Liver (tissue), 9 donors: ENCODE results near the gene RFFL. TPM values are rescaled to one million over a fixed set of nuclear protein-coding genes. Genes with fewer than 3 reads are reported as not detected.

Experiments
- DNase-seq: peaks from one replicate; pipeline ENCODE4 v3.0.0-alpha.2; 2017; ENCODE audit warnings: low spot score
- H3K27ac ChIP-seq, 2 donors: one replicate each; pipeline ENCODE4 v1.7.0; 2013; ENCODE audit warnings: inconsistent platforms in 2 of 2, low read length in 2 of 2, control low read depth in 1 of 2, low read depth in 1 of 2, mild to moderate bottlenecking in 1 of 2
- H3K27me3 ChIP-seq, 4 donors: one replicate each; pipeline versions ENCODE4 v1.6.1 to v1.7.0; 2013; ENCODE audit warnings: low read length in 3 of 4, inconsistent platforms in 1 of 4, mild to moderate bottlenecking in 1 of 4, moderate library complexity in 1 of 4; ENCODE audit not compliant: control insufficient read depth in 4 of 4, insufficient read depth in 4 of 4
- H3K36me3 ChIP-seq, 4 donors: one replicate each; pipeline versions ENCODE4 v1.6.1 to v1.7.0; 2013; ENCODE audit warnings: low read length in 3 of 4, mild to moderate bottlenecking in 3 of 4, low read depth in 1 of 4, moderate library complexity in 1 of 4; ENCODE audit not compliant: control insufficient read depth in 4 of 4, insufficient read depth in 3 of 4
- H3K4me1 ChIP-seq, 4 donors: one replicate each; pipeline versions ENCODE4 v1.6.1 to v1.7.0; 2013; ENCODE audit warnings: low read length in 3 of 4, mild to moderate bottlenecking in 3 of 4, moderate library complexity in 1 of 4; ENCODE audit not compliant: control insufficient read depth in 4 of 4, insufficient read depth in 4 of 4
- H3K4me3 ChIP-seq, 3 donors: one replicate each; pipeline versions ENCODE4 v1.6.1 to v1.7.0; 2013; ENCODE audit warnings: low read length in 3 of 3, control low read depth in 1 of 3, low read depth in 1 of 3, mild to moderate bottlenecking in 1 of 3
- H3K9ac ChIP-seq, 2 donors: one replicate each; pipeline ENCODE4 v1.7.0; 2013; ENCODE audit warnings: low read length in 2 of 2, mild to moderate bottlenecking in 2 of 2, moderate library complexity in 2 of 2, control low read depth in 1 of 2, low read depth in 1 of 2
- H3K9me3 ChIP-seq, 4 donors: one replicate each; pipeline versions ENCODE4 v1.6.1 to v1.7.0; 2013; ENCODE audit warnings: low read length in 3 of 4; ENCODE audit not compliant: control insufficient read depth in 4 of 4
- ATF3 ChIP-seq: IDR thresholded peaks from 2 replicates; pipeline ENCODE4 v1.6.1; 2016; ENCODE audit warnings: antibody characterized with exemption
- CTCF ChIP-seq: fragments of 150-350 bp; IDR thresholded peaks from 2 replicates; pipeline ENCODE4 v1.5.1; 2017; ENCODE audit warnings: improper control_type of control experiment, low read depth, low read length; ENCODE audit not compliant: missing input control
- FOXA1 ChIP-seq: IDR thresholded peaks from 2 replicates; pipeline ENCODE4 v1.6.1; 2016; ENCODE audit warnings: antibody characterized with exemption
- FOXA2 ChIP-seq: IDR thresholded peaks from 2 replicates; pipeline ENCODE4 v1.6.1; 2016; ENCODE audit warnings: antibody characterized with exemption
- GABPA ChIP-seq, 2 donors: IDR thresholded peaks in 1 of 2; conservative IDR thresholded peaks in 1 of 2; 2 replicates each; pipeline ENCODE4 v1.6.1; 2016; ENCODE audit warnings: antibody characterized with exemption in 2 of 2, mild to moderate bottlenecking in 1 of 2, moderate library complexity in 1 of 2
- HNF4G ChIP-seq: IDR thresholded peaks from 2 replicates; pipeline ENCODE4 v1.6.1; 2016; ENCODE audit warnings: antibody characterized with exemption
- MAX ChIP-seq: IDR thresholded peaks from 2 replicates; pipeline ENCODE4 v1.6.1; 2016; ENCODE audit warnings: antibody characterized with exemption
- NR2F2 ChIP-seq: IDR thresholded peaks from 2 replicates; pipeline ENCODE4 v1.6.1; 2016; ENCODE audit warnings: antibody characterized with exemption
- RAD21 ChIP-seq, 2 donors: IDR thresholded peaks; 2 replicates each; pipeline ENCODE4 v1.6.1; 2016; ENCODE audit warnings: antibody characterized with exemption in 2 of 2, mild to moderate bottlenecking in 2 of 2
- REST ChIP-seq: IDR thresholded peaks from 2 replicates; pipeline ENCODE4 v1.6.1; 2016; ENCODE audit warnings: antibody characterized with exemption, mild to moderate bottlenecking
- RXRA ChIP-seq, 2 donors: IDR thresholded peaks; 2 replicates each; pipeline ENCODE4 v1.6.1; 2017 to 2018; ENCODE audit warnings: antibody characterized with exemption in 2 of 2, mild to moderate bottlenecking in 1 of 2
- SP1 ChIP-seq: IDR thresholded peaks from 2 replicates; pipeline ENCODE4 v1.6.1; 2018; ENCODE audit warnings: antibody characterized with exemption, mild to moderate bottlenecking
- TAF1 ChIP-seq: conservative IDR thresholded peaks from 2 replicates; pipeline ENCODE4 v1.6.1; 2016; ENCODE audit warnings: antibody characterized with exemption, mild to moderate bottlenecking
- YY1 ChIP-seq: IDR thresholded peaks from 2 replicates; pipeline ENCODE4 v1.6.1; 2016; ENCODE audit warnings: antibody characterized with exemption, mild to moderate bottlenecking
- ZBTB33 ChIP-seq: IDR thresholded peaks from 2 replicates; pipeline ENCODE4 v1.6.1; 2016; ENCODE audit warnings: antibody characterized with exemption
- WGBS: extraction: QIAGEN DNeasy Blood & Tissue Kit; methylation state at CpG from one replicate; pipeline ENCODE4 v1.1.7; 2013; 5-methylcytosine and 5-hydroxymethylcytosine counted together
- polyA plus RNA-seq, 2 donors: library from polyadenylated mRNA; stranded (reverse) in 1 of 2; unstranded in 1 of 2; fragments of 200-250 nt in 1 of 2; fragments of >200 nt in 1 of 2; fragmentation: Nextera tagmentation in 1 of 2; extraction: Ambion mirVana in 1 of 2; gene quantifications; one replicate each; pipeline versions ENCODE4 v1.2.1 to v1.2.3, GENCODE V29; 2013 to 2015
- total RNA-seq, 2 donors: library from RNA; depleted of rRNA; stranded (reverse); fragments of >200 nt; gene quantifications; one replicate each; pipeline ENCODE4 v1.2.3, GENCODE V29; 2014
- donor health status: healthy.
- donor health status: healthy.
- donor health status: healthy.
- donor health status: healthy.
- donor health status: healthy.

Gene RFFL
- total and polyA plus RNA-seq, 4 donors, result 15.9 to 28.0 (median 22.0) TPM

GRCh38 chr17:34989473-34989872, 74.0 kb downstream of the RFFL start:
- no peak for DNase-seq
- H3K27ac ChIP-seq, result no peak overlapping the region
- H3K36me3 ChIP-seq, result peaks cover 2 to 50% (median 37%) of the 10 kb centered on the region in 4 donors
- no peaks in the 10 kb centered on the region for H3K4me1 ChIP-seq
- WGBS, result 91% methylated on average over 10 of the region's 10 CpGs
- TF ChIP-seq ZBTB33 (no peak), FOXA2 (no peak), NR2F2 (no peak), RAD21 (IDR thresholded peaks at IDR 0.05) (no peak), CTCF (no peak), TAF1 (no peak), YY1 (no peak), SP1 (no peak), REST (no peak), HNF4G (no peak), ATF3 (no peak)
- H3K9me3 ChIP-seq, result no peaks in the 10 kb centered on the region
- H3K4me3 ChIP-seq, result no peak overlapping the region
- H3K27me3 ChIP-seq, result no peaks in the 10 kb centered on the region
- no peak overlapping the region for H3K9ac ChIP-seq

- H3K27me3 ChIP-seq, result no peaks in the 10 kb centered on the region
- H3K4me3 ChIP-seq, result no peak overlapping the region
- no peak overlapping the region for H3K9ac ChIP-seq
- peaks cover 2 to 43% (median 31%) of the 10 kb centered on the region in 4 donors for H3K36me3 ChIP-seq
- no peak for DNase-seq
- H3K27ac ChIP-seq, result no peak overlapping the region
- 88% methylated on average over 2 of the region's 2 CpGs for WGBS
- no peaks in the 10 kb centered on the region for H3K9me3 ChIP-seq
- no peaks in the 10 kb centered on the region for H3K4me1 ChIP-seq
- no peak for TF ChIP-seq SP1
- no peak for TF ChIP-seq ZBTB33
- TF ChIP-seq REST, result no peak
- TF ChIP-seq CTCF, result no peak
- no peak for TF ChIP-seq RXRA (IDR thresholded peaks at IDR 0.05)
- TF ChIP-seq NR2F2, result no peak
- TF ChIP-seq GABPA (IDR thresholded peaks at IDR 0.05 in 1 of 2, conservative IDR thresholded peaks at IDR 0.05 in 1 of 2), result no peak
- TF ChIP-seq ATF3, result no peak
- TF ChIP-seq FOXA1, result no peak
- no peak for TF ChIP-seq MAX
- no peak for TF ChIP-seq HNF4G
These were observed 74.9 kb downstream of the RFFL start for GRCh38 chr17:34988644-34989043.
